Epithelial cell of esophagus (primary cell): ENCODE measurements around the gene COPS9.

ENCODE experiments used
- DNase-seq: peaks from one replicate; pipeline ENCODE4 v3.0.0; 2010; ENCODE audit warnings: low read depth
- H3K4me3 ChIP-seq: 2 replicates; pipeline ENCODE4 v1.5.1; 2011; ENCODE audit warnings: mild to moderate bottlenecking, low read length, control low read depth
- CTCF ChIP-seq: IDR thresholded peaks from 2 replicates; pipeline ENCODE4 v1.5.1; 2011; ENCODE audit warnings: low read depth, mild to moderate bottlenecking, low read length, control low read depth, inconsistent platforms; ENCODE audit not compliant: insufficient read depth; ENCODE audit errors: missing control alignments

The COPS9 gene

GRCh38 chr2:240155745-240156390 is 19.8 kb upstream of the COPS9 start:
- no peak for TF ChIP-seq CTCF
- no peak overlapping the region for H3K4me3 ChIP-seq
- peak; percentile 54 for DNase-seq

GRCh38 chr2:240155048-240155744 is 19.1 kb upstream of the COPS9 start:
- no peak overlapping the region for H3K4me3 ChIP-seq
- no peak for DNase-seq
- no peak for TF ChIP-seq CTCF

GRCh38 chr2:240154606-240155005 is 18.5 kb upstream of the COPS9 start:
- no peak overlapping the region for H3K4me3 ChIP-seq
- no peak for DNase-seq
- no peak for TF ChIP-seq CTCF

- TF ChIP-seq CTCF, result no peak
- no peak overlapping the region for H3K4me3 ChIP-seq
- DNase-seq, result no peak
Observed at GRCh38 chr2:240153418-240153817, 17.3 kb upstream of the COPS9 start.

GRCh38 chr2:240151477-240152031 is 15.4 kb upstream of the COPS9 start:
- no peak for TF ChIP-seq CTCF
- no peak overlapping the region for H3K4me3 ChIP-seq
- no peak for DNase-seq

- TF ChIP-seq CTCF, result peak; percentile 90
- peak; percentile 48 for DNase-seq
- no peak overlapping the region for H3K4me3 ChIP-seq
Observed at GRCh38 chr2:240149943-240150784, 14.1 kb upstream of the COPS9 start.
